GM15510 (cell line): ENCODE data around the gene UBE2U.

Experiments
- POLR2A ChIP-seq: IDR thresholded peaks from 3 replicates; pipeline ENCODE4 v1.6.1; 2011; ENCODE audit warnings: borderline replicate concordance; ENCODE audit not compliant: insufficient read length; ENCODE audit errors: extremely low read depth

UBE2U gene

GRCh38 chr1:64302194-64302593, 98.8 kb downstream of the UBE2U start:
- TF ChIP-seq POLR2A, result no peak

DNA sequence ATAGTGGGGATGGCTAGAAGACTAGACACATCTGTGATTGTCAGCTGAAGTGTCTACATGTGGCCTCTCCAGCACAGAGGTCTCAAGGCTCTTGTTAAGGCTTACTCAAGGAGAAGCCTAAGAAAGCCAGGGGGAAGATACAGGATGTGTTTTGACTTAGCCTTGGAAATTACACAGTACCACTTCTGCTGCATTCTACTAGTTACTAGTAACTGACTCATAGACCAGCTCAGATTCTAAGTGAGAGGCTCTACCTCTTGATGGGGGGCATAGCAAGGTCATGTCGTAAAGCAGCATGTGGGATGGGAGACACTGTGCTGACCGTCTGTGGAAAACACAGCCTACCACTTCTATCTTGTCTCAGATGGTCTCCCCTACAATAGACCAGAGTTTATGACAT, 99.5 kb downstream of the UBE2U start:
- no peak for TF ChIP-seq POLR2A

- TF ChIP-seq POLR2A, result no peak
Measured at GRCh38 chr1:64304823-64305222, 101.4 kb downstream of the UBE2U start.

DNA sequence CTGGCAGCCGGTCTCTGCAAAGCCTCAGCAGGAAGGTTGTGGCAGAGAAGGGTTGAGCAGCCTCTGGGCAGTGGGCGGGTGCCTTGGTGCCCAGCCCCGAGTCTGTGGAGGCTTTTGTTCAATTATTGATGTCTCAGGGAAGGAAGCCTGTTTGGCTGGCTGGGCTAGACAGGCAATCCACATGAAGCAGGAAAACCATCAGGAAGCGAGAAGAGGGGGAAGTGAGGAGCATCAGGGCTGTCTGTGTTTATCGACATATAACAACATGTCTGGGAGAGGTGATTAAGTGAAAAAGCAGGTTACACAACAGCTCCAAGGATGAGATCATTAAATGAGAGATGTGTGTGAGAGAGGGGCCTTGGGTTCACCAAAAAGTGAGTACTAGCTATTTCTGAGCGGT, 105.4 kb downstream of the UBE2U start:
- TF ChIP-seq POLR2A, result no peak

- no peak for TF ChIP-seq POLR2A
Measured at GRCh38 chr1:64309431-64309831, 106.0 kb downstream of the UBE2U start.

DNA sequence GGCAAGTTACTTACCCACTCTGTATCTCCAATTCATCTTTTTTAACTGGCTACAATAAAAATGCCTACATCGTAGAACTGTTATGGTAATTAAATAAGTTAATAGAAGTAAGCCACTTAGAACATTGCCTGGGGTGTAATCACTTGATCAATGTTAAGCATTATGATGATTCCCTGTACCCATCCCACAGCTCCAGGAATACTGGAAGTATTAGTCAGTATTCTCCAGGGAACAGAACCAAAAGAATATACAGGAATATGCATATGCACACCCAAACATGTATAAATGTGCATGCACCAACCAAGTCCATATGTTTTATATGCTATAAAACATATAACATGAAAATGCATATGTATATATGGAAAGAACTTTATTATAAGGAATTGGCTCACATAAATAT, 107.3 kb downstream of the UBE2U start:
- TF ChIP-seq POLR2A, result no peak

DNA sequence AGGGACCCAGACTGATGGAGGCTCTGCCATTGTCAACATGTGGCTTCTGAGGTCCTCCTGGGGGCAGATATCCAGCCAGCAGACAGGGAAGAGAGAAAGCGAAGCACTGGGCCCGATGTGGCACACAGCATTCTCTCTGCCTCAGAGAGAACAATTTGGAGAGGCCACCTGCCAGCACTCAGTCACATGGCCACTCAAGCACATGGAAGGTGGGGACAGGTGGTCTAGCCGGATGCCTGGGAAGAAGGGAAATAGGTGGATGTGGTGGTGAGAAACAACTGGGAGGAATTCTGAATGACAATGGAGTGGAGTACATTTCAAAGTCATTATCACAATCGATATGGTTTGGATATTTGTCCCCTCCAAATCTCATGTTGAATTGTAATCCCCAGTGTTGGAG, 109.0 kb downstream of the UBE2U start:
- no peak for TF ChIP-seq POLR2A

DNA sequence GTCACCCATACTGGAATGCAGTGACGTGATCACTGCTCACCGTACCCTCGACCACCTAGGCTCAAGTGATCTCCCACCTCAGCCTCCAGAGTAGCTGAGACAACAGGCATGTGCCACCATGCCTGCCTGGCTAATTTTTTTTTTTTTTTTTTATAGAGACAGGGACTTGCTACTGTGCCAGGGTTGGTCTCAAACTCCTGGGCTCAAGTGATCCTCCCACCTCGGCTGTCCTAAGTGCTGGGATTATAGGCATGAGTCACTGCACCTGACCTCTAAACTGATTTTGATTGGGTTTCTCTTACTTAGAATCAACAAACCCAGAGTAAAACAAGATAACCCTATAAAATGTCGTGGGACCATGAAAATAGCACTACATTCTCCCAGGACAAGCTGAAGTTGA, 112.0 kb downstream of the UBE2U start:
- no peak for TF ChIP-seq POLR2A
